CD4-positive, alpha-beta T cell treated with Interleukin-21 for 1 hour (primary cell): Measurements from ENCODE around the gene SERPINB12.

Experiments
- DNase-seq: peaks from one replicate; pipeline ENCODE4 v3.0.0-alpha.2; 2020

The SERPINB12 gene

GRCh38 chr18:63552581-63552980 lies 10.4 kb downstream of the SERPINB12 start:
- DNase-seq, result no peak

- no peak for DNase-seq
These were observed 10.9 kb downstream of the SERPINB12 start for GRCh38 chr18:63553081-63553480.

- no peak for DNase-seq
These were observed 17.7 kb downstream of the SERPINB12 start for GRCh38 chr18:63559567-63560491.

GRCh38 chr18:63562284-63562683 lies 20.1 kb downstream of the SERPINB12 start:
- DNase-seq, result no peak

GRCh38 chr18:63564021-63564420 lies 21.9 kb downstream of the SERPINB12 start:
- no peak for DNase-seq

GRCh38 chr18:63564561-63564960 lies 22.4 kb downstream of the SERPINB12 start:
- DNase-seq, result no peak

- DNase-seq, result no peak
These were observed 25.1 kb downstream of the SERPINB12 start for GRCh38 chr18:63567276-63567675.

GRCh38 chr18:63567825-63568224 lies 25.7 kb downstream of the SERPINB12 start:
- no peak for DNase-seq

- no peak for DNase-seq
These were observed 28.6 kb downstream of the SERPINB12 start for GRCh38 chr18:63570721-63571120.

GRCh38 chr18:63575681-63576080 lies 33.5 kb downstream of the SERPINB12 start:
- no peak for DNase-seq

- no peak for DNase-seq
These were observed 36.3 kb downstream of the SERPINB12 start for GRCh38 chr18:63578357-63578958.

- DNase-seq, result no peak
These were observed 37.4 kb downstream of the SERPINB12 start for GRCh38 chr18:63579616-63580015.

- no peak for DNase-seq
These were observed 43.8 kb downstream of the SERPINB12 start for GRCh38 chr18:63585988-63586387.

- no peak for DNase-seq
These were observed 44.3 kb downstream of the SERPINB12 start for GRCh38 chr18:63586431-63586830.

- no peak for DNase-seq
These were observed 44.8 kb downstream of the SERPINB12 start, which contains the start of gene SERPINB13 for GRCh38 chr18:63586966-63587365. Gene SERPINB13 (plus strand): TSS chr18:63587343. CDS start chr18:63588668, 1,325 bp downstream.

GRCh38 chr18:63588909-63589308 lies 46.7 kb downstream of the SERPINB12 start:
- DNase-seq, result no peak

GRCh38 chr18:63590373-63590772 lies 48.2 kb downstream of the SERPINB12 start:
- DNase-seq, result no peak

GRCh38 chr18:63590966-63591695 lies 49.0 kb downstream of the SERPINB12 start:
- DNase-seq, result no peak

GRCh38 chr18:63591725-63592124 lies 49.6 kb downstream of the SERPINB12 start:
- DNase-seq, result no peak

GRCh38 chr18:63592471-63592870 lies 50.3 kb downstream of the SERPINB12 start:
- DNase-seq, result no peak

GRCh38 chr18:63596964-63597363 lies 54.8 kb downstream of the SERPINB12 start:
- DNase-seq, result no peak

- no peak for DNase-seq
These were observed 61.2 kb downstream of the SERPINB12 start for GRCh38 chr18:63603355-63603754.

GRCh38 chr18:63603772-63604171 lies 61.6 kb downstream of the SERPINB12 start:
- no peak for DNase-seq
